22Rv1 (cell line): Measurements from ENCODE around the gene COG6.

Experiments
- H3K27ac ChIP-seq: fragments of 450-650 bp; 2 replicates; pipeline ENCODE4 v1.5.1; 2017
- CTCF ChIP-seq: fragments of 450-650 bp; IDR thresholded peaks from 2 replicates; pipeline ENCODE4 v1.5.1; 2017; ENCODE audit warnings: mild to moderate bottlenecking
- ZFX ChIP-seq: fragments of 450-650 bp; IDR thresholded peaks from 2 replicates; pipeline ENCODE4 v1.6.1; 2017; ENCODE audit warnings: antibody characterized with exemption, borderline replicate concordance

Gene COG6

GRCh38 chr13:39675904-39676303, 20.4 kb downstream of the COG6 start:
- H3K27ac ChIP-seq, result no peak overlapping the region
- TF ChIP-seq ZFX (no peak), CTCF (no peak)

- TF ChIP-seq CTCF, result peak; percentile 70
- TF ChIP-seq ZFX, result no peak
- H3K27ac ChIP-seq, result no peak overlapping the region
These were observed 20.9 kb downstream of the COG6 start for GRCh38 chr13:39676315-39676876.

GRCh38 chr13:39682310-39682709, 26.8 kb downstream of the COG6 start:
- TF ChIP-seq CTCF, result no peak
- TF ChIP-seq ZFX, result no peak
- no peak overlapping the region for H3K27ac ChIP-seq

- TF ChIP-seq ZFX (no peak), CTCF (no peak)
- H3K27ac ChIP-seq, result no peak overlapping the region
These were observed 27.3 kb downstream of the COG6 start for GRCh38 chr13:39682788-39683187.

- TF ChIP-seq ZFX (no peak), CTCF (peak; percentile 59)
- H3K27ac ChIP-seq, result no peak overlapping the region
These were observed 29.2 kb downstream of the COG6 start for GRCh38 chr13:39684531-39685137.

- TF ChIP-seq ZFX, result no peak
- TF ChIP-seq CTCF, result no peak
These were observed 30.2 kb downstream of the COG6 start for GRCh38 chr13:39685652-39686051.

GRCh38 chr13:39688278-39688677, 32.8 kb downstream of the COG6 start:
- TF ChIP-seq ZFX (no peak), CTCF (no peak)
- no peak overlapping the region for H3K27ac ChIP-seq

More at GRCh38 chr13:39685652-39686051, 30.2 kb downstream of the COG6 start:
- H3K27ac ChIP-seq, result no peak overlapping the region
